ENCODE measurements around the gene UTP15.
A peak's percentile ranks its signal among the peaks of the same experiment; 100 is the strongest.

Gene UTP15

DNA sequence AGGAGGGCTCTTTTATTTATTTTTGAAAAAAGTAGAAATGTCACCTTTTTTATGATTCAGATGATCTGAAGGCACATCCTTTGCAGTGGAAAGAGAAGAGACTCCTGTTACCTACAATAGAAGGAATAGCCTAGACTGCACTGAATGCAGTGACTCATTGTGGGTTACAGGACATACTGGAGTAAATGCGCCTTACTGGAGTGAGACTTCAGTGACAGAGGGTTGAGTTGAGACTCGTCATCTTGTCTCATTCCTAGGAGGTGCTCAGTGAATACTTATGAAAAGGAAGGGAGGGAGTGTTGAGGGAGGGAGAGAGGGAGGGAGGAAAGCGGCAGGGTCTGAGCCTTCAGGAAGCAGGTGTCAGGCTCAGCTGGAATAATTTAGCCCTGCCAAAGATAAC lies 25.4 kb upstream of the UTP15 start:
- Mint-ChIP-seq H3K4me1 (no peaks in the 10 kb centered on the region), H3K27ac (ENCODE audit: low read depth) (no peak overlapping the region), H3K27me3 (peaks cover 36% of the 10 kb centered on the region), H3K4me3 (no peak overlapping the region), H3K36me3 (ENCODE audit: insufficient read depth) (peaks cover 5% of the 10 kb centered on the region), H3K9me3 (no peaks in the 10 kb centered on the region)
- ATAC-seq (replicated peaks; ENCODE audit: extremely low read depth, poor library complexity, severe bottlenecking), result no peak
- DNase-seq (ENCODE audit: low spot score in 2 of 2), result no peak

GRCh38 chr5:73542020-73542419 lies 23.5 kb upstream of the UTP15 start:
- Mint-ChIP-seq H3K4me1 (no peaks in the 10 kb centered on the region), H3K27ac (ENCODE audit: low read depth) (no peak overlapping the region), H3K9me3 (no peaks in the 10 kb centered on the region), H3K4me3 (no peak overlapping the region), H3K36me3 (ENCODE audit: insufficient read depth) (peaks cover 2% of the 10 kb centered on the region), H3K27me3 (peaks cover 37% of the 10 kb centered on the region)
- DNase-seq (ENCODE audit: low spot score in 2 of 2), result no peak
- ATAC-seq (replicated peaks; ENCODE audit: extremely low read depth, poor library complexity, severe bottlenecking), result no peak

DNA sequence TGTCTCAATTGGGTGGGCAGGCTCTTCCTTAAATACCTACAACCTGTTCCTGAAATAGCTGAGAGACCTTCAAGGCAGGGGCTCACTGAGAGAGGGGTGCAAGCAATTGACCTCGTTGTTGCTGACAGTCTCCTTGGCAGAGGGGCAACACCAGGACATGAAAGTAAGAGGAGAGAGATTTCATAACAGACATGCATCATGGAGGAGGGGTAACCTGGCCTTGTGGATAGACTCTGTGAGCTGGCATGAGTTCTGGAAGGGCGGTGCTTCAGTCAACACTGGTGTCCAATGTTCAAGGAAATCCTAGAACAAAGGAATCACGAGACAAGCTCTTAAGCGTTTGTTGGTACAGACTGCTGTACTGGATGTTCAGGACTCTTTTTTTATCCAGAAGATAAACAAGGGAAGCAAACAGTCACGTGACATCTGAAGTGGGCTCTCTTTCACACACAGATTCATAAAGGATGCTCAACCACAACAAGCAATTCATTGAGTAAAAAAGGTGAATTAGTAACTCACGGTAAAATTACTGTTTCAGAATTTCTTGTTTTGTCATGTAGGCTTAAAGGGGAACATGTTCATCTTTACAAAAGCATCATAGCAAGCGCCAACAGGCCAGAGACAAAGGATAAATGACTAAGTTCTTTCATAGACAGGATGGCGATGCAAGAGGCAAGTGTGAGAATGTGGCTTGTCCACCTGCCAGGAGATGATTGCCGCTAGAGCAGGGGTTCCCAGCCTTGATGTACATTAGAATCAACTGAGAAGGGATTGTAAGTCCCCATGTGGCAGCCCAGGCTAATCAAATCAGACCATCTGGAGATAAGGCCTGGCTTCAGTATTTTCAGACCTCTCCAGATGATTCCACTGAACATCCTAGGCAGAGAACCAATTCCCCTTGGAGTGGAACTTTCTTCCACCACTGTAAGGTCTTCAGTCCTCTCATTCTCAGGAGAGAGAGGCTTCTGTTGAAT lies 20.8 kb upstream of the UTP15 start:
- Mint-ChIP-seq H3K9me3 (no peaks in the 10 kb centered on the region), H3K4me1 (no peaks in the 10 kb centered on the region), H3K27me3 (peaks cover 35% of the 10 kb centered on the region), H3K27ac (ENCODE audit: low read depth) (no peak overlapping the region), H3K4me3 (no peak overlapping the region), H3K36me3 (ENCODE audit: insufficient read depth) (peaks cover 2% of the 10 kb centered on the region)
- no peak for DNase-seq (ENCODE audit: low spot score in 2 of 2)
- no peak for ATAC-seq (replicated peaks; ENCODE audit: extremely low read depth, poor library complexity, severe bottlenecking)

DNA sequence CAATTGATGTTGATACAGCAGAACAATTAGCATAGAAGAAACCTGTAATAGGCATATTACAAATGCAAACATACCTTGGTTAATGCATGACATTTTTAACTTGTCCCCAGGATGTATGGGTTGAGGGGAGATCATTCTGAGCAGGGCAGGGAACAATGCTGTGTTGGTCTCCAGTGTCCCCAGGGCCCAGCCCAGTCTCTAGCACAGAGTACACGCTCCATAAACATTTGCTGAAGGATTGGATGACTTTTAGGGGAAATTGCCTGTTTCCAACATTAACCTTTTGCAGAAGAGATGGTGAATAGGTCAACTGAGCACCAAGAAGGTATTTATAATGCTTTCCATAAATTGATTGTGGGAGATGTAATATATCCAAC lies 20.2 kb upstream of the UTP15 start:
- Mint-ChIP-seq H3K27ac (ENCODE audit: low read depth) (no peak overlapping the region), H3K4me1 (no peaks in the 10 kb centered on the region), H3K9me3 (no peaks in the 10 kb centered on the region), H3K4me3 (no peak overlapping the region), H3K36me3 (ENCODE audit: insufficient read depth) (peaks cover 2% of the 10 kb centered on the region), H3K27me3 (peaks cover 28% of the 10 kb centered on the region)
- DNase-seq (ENCODE audit: low spot score in 2 of 2) (no peak), ATAC-seq (replicated peaks; ENCODE audit: extremely low read depth, poor library complexity, severe bottlenecking) (no peak)

- Mint-ChIP-seq H3K36me3 (ENCODE audit: insufficient read depth) (peaks cover 16% of the 10 kb centered on the region), H3K4me1 (no peaks in the 10 kb centered on the region), H3K27me3 (peaks cover 8% of the 10 kb centered on the region), H3K27ac (ENCODE audit: low read depth) (no peak overlapping the region), H3K9me3 (no peaks in the 10 kb centered on the region), H3K4me3 (no peak overlapping the region)
- ATAC-seq (replicated peaks; ENCODE audit: extremely low read depth, poor library complexity, severe bottlenecking), result no peak
- DNase-seq (ENCODE audit: low spot score in 2 of 2), result no peak
Observed at GRCh38 chr5:73550016-73550415, 15.5 kb upstream of the UTP15 start.

DNA sequence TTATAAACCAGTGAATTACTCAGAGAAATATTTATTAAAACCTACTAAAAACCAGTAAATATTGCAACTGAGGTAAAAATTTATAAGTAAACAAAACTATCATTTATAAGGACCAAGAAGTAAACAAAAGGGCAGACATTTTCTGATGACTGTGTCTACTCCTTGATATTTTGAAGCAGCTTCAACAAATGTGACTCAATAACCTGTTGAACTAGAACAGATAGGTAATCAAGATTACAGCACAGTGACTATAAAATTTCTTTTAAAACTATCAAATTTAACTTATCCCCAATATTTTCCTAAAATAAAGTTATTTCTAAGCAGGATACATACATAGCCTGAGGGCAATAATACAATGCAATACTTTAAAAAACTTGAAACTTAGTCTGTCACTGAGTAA lies 12.9 kb upstream of the UTP15 start:
- peaks cover 29% of the 10 kb centered on the region for H3K36me3 Mint-ChIP-seq (ENCODE audit: insufficient read depth)
- H3K27ac Mint-ChIP-seq (ENCODE audit: low read depth), result no peak overlapping the region
- no peaks in the 10 kb centered on the region for H3K9me3 Mint-ChIP-seq
- H3K4me1 Mint-ChIP-seq, result no peaks in the 10 kb centered on the region
- ATAC-seq (replicated peaks; ENCODE audit: extremely low read depth, poor library complexity, severe bottlenecking), result no peak
- DNase-seq (ENCODE audit: low spot score in 2 of 2), result no peak
- no peak overlapping the region for H3K4me3 Mint-ChIP-seq
- no peaks in the 10 kb centered on the region for H3K27me3 Mint-ChIP-seq

GRCh38 chr5:73558950-73559349 lies 6.6 kb upstream of the UTP15 start:
- DNase-seq (ENCODE audit: low spot score in 2 of 2) (no peak), ATAC-seq (replicated peaks; ENCODE audit: extremely low read depth, poor library complexity, severe bottlenecking) (no peak)
- Mint-ChIP-seq H3K4me3 (no peak overlapping the region), H3K27me3 (no peaks in the 10 kb centered on the region), H3K27ac (ENCODE audit: low read depth) (no peak overlapping the region), H3K4me1 (peaks cover 17% of the 10 kb centered on the region), H3K9me3 (no peaks in the 10 kb centered on the region), H3K36me3 (ENCODE audit: insufficient read depth) (peaks cover 44% of the 10 kb centered on the region)

GRCh38 chr5:73564018-73564417 lies 1.5 kb upstream of the UTP15 start:
- peak overlapping the region; percentile 99 for H3K27ac Mint-ChIP-seq (ENCODE audit: low read depth)
- no peaks in the 10 kb centered on the region for H3K9me3 Mint-ChIP-seq
- H3K4me1 Mint-ChIP-seq, result peaks cover 37% of the 10 kb centered on the region
- no peak for ATAC-seq (replicated peaks; ENCODE audit: extremely low read depth, poor library complexity, severe bottlenecking)
- peak overlapping the region; percentile 95 for H3K4me3 Mint-ChIP-seq
- peaks cover 39% of the 10 kb centered on the region for H3K36me3 Mint-ChIP-seq (ENCODE audit: insufficient read depth)
- no peaks in the 10 kb centered on the region for H3K27me3 Mint-ChIP-seq
- no peak for DNase-seq (ENCODE audit: low spot score in 2 of 2)

- Mint-ChIP-seq H3K27ac (ENCODE audit: low read depth) (peak overlapping the region; percentile 99), H3K4me1 (peaks cover 37% of the 10 kb centered on the region), H3K9me3 (no peaks in the 10 kb centered on the region), H3K27me3 (no peaks in the 10 kb centered on the region), H3K4me3 (peak overlapping the region; percentile 95), H3K36me3 (ENCODE audit: insufficient read depth) (peaks cover 41% of the 10 kb centered on the region)
- no peak for DNase-seq (ENCODE audit: low spot score in 2 of 2)
- peak; percentile 10 for ATAC-seq (replicated peaks; ENCODE audit: extremely low read depth, poor library complexity, severe bottlenecking)
Observed at GRCh38 chr5:73564675-73565074, 868 bp upstream of the UTP15 start.

GRCh38 chr5:73565969-73566547 lies 515 bp downstream of the UTP15 start:
- DNase-seq (ENCODE audit: low spot score in 2 of 2) (no peak), ATAC-seq (replicated peaks; ENCODE audit: extremely low read depth, poor library complexity, severe bottlenecking) (peak; percentile 50)
- Mint-ChIP-seq H3K9me3 (no peaks in the 10 kb centered on the region), H3K36me3 (ENCODE audit: insufficient read depth) (peaks cover 45% of the 10 kb centered on the region), H3K27ac (ENCODE audit: low read depth) (peak overlapping the region; percentile 99), H3K27me3 (no peaks in the 10 kb centered on the region), H3K4me1 (peaks cover 30% of the 10 kb centered on the region), H3K4me3 (peak overlapping the region; percentile 95)

GRCh38 chr5:73582285-73583145 lies 17.0 kb downstream of the UTP15 start:
- no peak overlapping the region for H3K27ac Mint-ChIP-seq (ENCODE audit: low read depth)
- no peaks in the 10 kb centered on the region for H3K9me3 Mint-ChIP-seq
- H3K4me1 Mint-ChIP-seq, result no peaks in the 10 kb centered on the region

GRCh38 chr5:73587923-73588322 lies 22.4 kb downstream of the UTP15 start:
- no peak for ATAC-seq (replicated peaks; ENCODE audit: extremely low read depth, poor library complexity, severe bottlenecking)
- Mint-ChIP-seq H3K4me3 (no peak overlapping the region), H3K27ac (ENCODE audit: low read depth) (no peak overlapping the region), H3K9me3 (no peaks in the 10 kb centered on the region), H3K36me3 (ENCODE audit: insufficient read depth) (no peaks in the 10 kb centered on the region), H3K4me1 (no peaks in the 10 kb centered on the region), H3K27me3 (no peaks in the 10 kb centered on the region)
- no peak for DNase-seq (ENCODE audit: low spot score in 2 of 2)

More at GRCh38 chr5:73582285-73583145, 17.0 kb downstream of the UTP15 start:
- no peak overlapping the region for H3K4me3 Mint-ChIP-seq
- H3K36me3 Mint-ChIP-seq (ENCODE audit: insufficient read depth), result peaks cover 36% of the 10 kb centered on the region
- DNase-seq (ENCODE audit: low spot score in 2 of 2), result no peak
- no peak for ATAC-seq (replicated peaks; ENCODE audit: extremely low read depth, poor library complexity, severe bottlenecking)
- H3K27me3 Mint-ChIP-seq, result no peaks in the 10 kb centered on the region

Measured in central memory CD8-positive, alpha-beta T cell (primary cell).